Endothelial cell of umbilical vein (primary cell): ENCODE measurements around the gene ANKMY2. TPM values are rescaled to one million over a fixed set of nuclear protein-coding genes. Genes with fewer than 3 reads are reported as not detected.

Experiments
- BruUV-seq: library from RNA; stranded (reverse); fragments of 400-500 nt; replicated peaks from 2 replicates; lab custom pipeline; 2021; lab: Mats Ljungman, UMichigan
- CTCF ChIA-PET: fragments of 300-600, 350-600 bp; sonication (Branson Sonifier 250); formaldehyde crosslinking; loops from one replicate; lab custom pipeline; 2021; ENCODE audit warnings: antibody characterized with exemption, inconsistent platforms; lab: Charles Lee
- POLR2A ChIA-PET: fragments of 300-600, 350-600 bp; sonication (Branson Sonifier 250); formaldehyde crosslinking; loops from one replicate; lab custom pipeline; 2021; ENCODE audit warnings: antibody characterized with exemption, inconsistent platforms; lab: Charles Lee
- DNase-seq: peaks from one replicate; pipeline ENCODE4 v3.0.0-alpha.2; 2011; ENCODE audit warnings: low read depth, low spot score
- FAIRE-seq: peaks from 2 replicates; lab custom pipeline; 2011; peaks lifted over from hg19 to GRCh38; lab: Jason Lieb, UNC
- H2AFZ ChIP-seq: 2 replicates; pipeline ENCODE4 v1.6.0; 2012; ENCODE audit warnings: low read depth, low read length, control low read depth, inconsistent platforms
- H3K27ac ChIP-seq: 2 replicates; pipeline ENCODE4 v1.5.1; 2011; ENCODE audit warnings: low read depth, mild to moderate bottlenecking, control low read depth, low read length, moderate library complexity; ENCODE audit not compliant: insufficient read depth
- H3K27me3 ChIP-seq, 2 experiments: 2 replicates each; pipeline versions ENCODE4 v1.6.0 to v1.6.1; 2011; ENCODE audit warnings: low read length in 2 of 2, mixed read lengths in 1 of 2; ENCODE audit not compliant: control insufficient read depth in 2 of 2, insufficient read depth in 2 of 2
- H3K36me3 ChIP-seq, 2 experiments: 2 replicates in 1 of 2; 3 replicates in 1 of 2; pipeline ENCODE4 v1.5.1; 2011; ENCODE audit warnings: low read length in 2 of 2, mild to moderate bottlenecking in 1 of 2, moderate library complexity in 1 of 2; ENCODE audit not compliant: control insufficient read depth in 2 of 2, insufficient read depth in 2 of 2; ENCODE audit errors: extremely low read depth in 1 of 2
- H3K4me1 ChIP-seq: 3 replicates; pipeline ENCODE4 v1.5.1; 2011; ENCODE audit warnings: mild to moderate bottlenecking, low read length; ENCODE audit not compliant: control insufficient read depth, insufficient read depth; ENCODE audit errors: extremely low read depth
- H3K4me2 ChIP-seq: 2 replicates; pipeline ENCODE4 v1.6.1; 2011; ENCODE audit warnings: low read length, control low read depth, mixed read lengths; ENCODE audit not compliant: insufficient read depth
- H3K4me3 ChIP-seq, 3 experiments: fragments of 200-600 bp in 1 of 3; sonication (generic), shearing (Covaris generic) in 1 of 3; replicated peaks in 1 of 3; 2 replicates each; pipeline ENCODE4 v1.5.1; 2011 to 2016; ENCODE audit warnings: control low read depth in 3 of 3, low read length in 3 of 3, mild to moderate bottlenecking in 2 of 3, inconsistent platforms in 1 of 3, low read depth in 1 of 3, moderate library complexity in 1 of 3; ENCODE audit not compliant: insufficient read depth in 1 of 3
- H3K79me2 ChIP-seq: 2 replicates; pipeline ENCODE4 v1.6.0; 2012; ENCODE audit warnings: low read length, inconsistent platforms; ENCODE audit not compliant: control insufficient read depth, insufficient read depth
- H3K9ac ChIP-seq: replicated peaks from 2 replicates; pipeline ENCODE3; 2011; ENCODE audit warnings: low read length, control low read depth; ENCODE audit not compliant: insufficient read depth; ENCODE audit errors: extremely low read depth
- H3K9me1 ChIP-seq: replicated peaks from 3 replicates; pipeline ENCODE4 v1.6.0; 2011; ENCODE audit warnings: mild to moderate bottlenecking, low read length; ENCODE audit not compliant: control insufficient read depth, insufficient read depth; ENCODE audit errors: extremely low read depth
- H3K9me3 ChIP-seq: replicated peaks from 2 replicates; pipeline ENCODE4 v1.5.1; 2012; ENCODE audit warnings: low read length, inconsistent platforms; ENCODE audit not compliant: control insufficient read depth, insufficient read depth
- H4K20me1 ChIP-seq: replicated peaks from 2 replicates; pipeline ENCODE3; 2011; ENCODE audit warnings: mild to moderate bottlenecking, low read length; ENCODE audit not compliant: control insufficient read depth, insufficient read depth; ENCODE audit errors: extremely low read depth
- CTCF ChIP-seq, 2 donors: IDR thresholded peaks; 1 replicate in 1 of 2; 2 replicates in 1 of 2; pipeline ENCODE4 v1.5.1; 2011; ENCODE audit warnings: low read length in 2 of 2, mild to moderate bottlenecking in 2 of 2, moderate library complexity in 2 of 2, control low read depth in 1 of 2, inconsistent platforms in 1 of 2, low read depth in 1 of 2; ENCODE audit not compliant: insufficient read depth in 1 of 2; ENCODE audit errors: extremely low read depth in 1 of 2
- EZH2 ChIP-seq: IDR thresholded peaks from 2 replicates; pipeline ENCODE4 v1.6.1; 2012; ENCODE audit warnings: borderline replicate concordance, low read depth, mild to moderate bottlenecking, moderate library complexity, low read length, inconsistent platforms; ENCODE audit not compliant: severe bottlenecking
- FOS ChIP-seq: IDR thresholded peaks from 2 replicates; pipeline ENCODE4 v1.6.1; 2011; ENCODE audit warnings: mild to moderate bottlenecking, low read length, moderate library complexity, borderline replicate concordance; ENCODE audit not compliant: insufficient read depth
- GATA2 ChIP-seq: IDR thresholded peaks from 2 replicates; pipeline ENCODE4 v1.7.0; 2011; ENCODE audit warnings: low read depth, mild to moderate bottlenecking, moderate library complexity, mixed read lengths, low read length; ENCODE audit not compliant: insufficient read length, insufficient read depth
- JUN ChIP-seq: IDR thresholded peaks from 2 replicates; pipeline ENCODE4 v1.6.1; 2011; ENCODE audit warnings: borderline replicate concordance, low read depth; ENCODE audit not compliant: insufficient read length, insufficient read depth
- MAX ChIP-seq: IDR thresholded peaks from 2 replicates; pipeline ENCODE4 v1.6.1; 2011; ENCODE audit not compliant: insufficient read depth, insufficient read length
- MYC ChIP-seq: IDR thresholded peaks from one replicate; pipeline ENCODE4 v1.6.1; 2011; ENCODE audit warnings: mild to moderate bottlenecking, low read depth, low read length
- POLR2A ChIP-seq: IDR thresholded peaks from 2 replicates; pipeline ENCODE4 v1.6.1; 2012; ENCODE audit warnings: low read depth, mild to moderate bottlenecking, control low read depth, low read length
- POLR2AphosphoS5 ChIP-seq: IDR thresholded peaks from 2 replicates; pipeline ENCODE4 v1.6.1; 2012; ENCODE audit warnings: low read depth, mild to moderate bottlenecking, control low read depth, low read length, moderate library complexity; ENCODE audit not compliant: insufficient read depth
- dilution Hi-C: fragments of 300-500 bp; cut with MboI; formaldehyde crosslinking; loops from one replicate; pipeline ENCODE4 v1.15.0; 2019; ENCODE audit warnings: low sequenced_read_pairs; ENCODE audit not compliant: extremely low pct_ligation_motif_present
- intact Hi-C: fragments of 100-400 bp; cut with micrococcal nuclease; formaldehyde crosslinking; loops from one replicate; pipeline ENCODE4 v1.10.0; 2022
- polyA plus RNA-seq, 4 experiments: library from polyadenylated mRNA; depleted of rRNA in 3 of 4; stranded (reverse) in 3 of 4; unstranded in 1 of 4; fragments of >200 nt; gene quantifications; 2 replicates each; pipeline versions ENCODE4 v1.2.1 to v1.2.3, GENCODE V29; 2011 to 2012; ENCODE audit warnings: missing spikeins in 1 of 4
- total RNA-seq: library from RNA; stranded (reverse); gene quantifications from 2 replicates; pipeline ENCODE4 v1.2.3, GENCODE V29; 2021

Gene ANKMY2
- total and polyA plus RNA-seq, 2 donors (not counting 3 experiments of a cell fraction or from before 2014, with no cell fraction given): 7.7 to 11.6 TPM

GRCh38 chr7:16671811-16672210 is 26.3 kb upstream of the ANKMY2 start:
- CTCF ChIA-PET: no interaction called here
- Histone ChIP-seq H3K4me2 (no peak overlapping the region), H3K79me2 (peaks cover 59% of the 10 kb centered on the region), H3K27me3 (no peaks in the 10 kb centered on the region), H3K4me1 (no peaks in the 10 kb centered on the region), H2AFZ (no peak overlapping the region), H3K9me3 (no peaks in the 10 kb centered on the region), H3K36me3 (peaks cover 0 to 4% of the 10 kb centered on the region in 2 experiments), H4K20me1 (peaks cover 2% of the 10 kb centered on the region), H3K27ac (no peak overlapping the region), H3K4me3 (no peak overlapping the region), H3K9ac (no peak overlapping the region), H3K9me1 (no peaks in the 10 kb centered on the region)
- no TSS peak for BruUV-seq
- POLR2A ChIA-PET: no interaction called here
- dilution Hi-C loops: no loop called here
- no peak for FAIRE-seq
- intact Hi-C loops: no loop called here
- DNase-seq: no peak
- TF ChIP-seq GATA2: no peak
- TF ChIP-seq MAX: no peak
- no peak for TF ChIP-seq FOS
- no peak for TF ChIP-seq CTCF (IDR thresholded peaks at IDR 0.05; ENCODE audit: extremely low read depth in 1 of 2, insufficient read depth in 1 of 2, low read depth in 1 of 2, low read length in 2 of 2)
- TF ChIP-seq EZH2: no peak
- TF ChIP-seq JUN: no peak
- no peak for TF ChIP-seq POLR2AphosphoS5
- no peak for TF ChIP-seq POLR2A
- TF ChIP-seq MYC: no peak
